GM21515 (cell line): Measurements from ENCODE around the gene CLIC5.

Experiments
- ATAC-seq: cut with Tn5 transposase; IDR thresholded peaks from one replicate; pipeline ENCODE4 v1.9.1; 2021; ENCODE audit not compliant: unreplicated experiment

Gene CLIC5

DNA sequence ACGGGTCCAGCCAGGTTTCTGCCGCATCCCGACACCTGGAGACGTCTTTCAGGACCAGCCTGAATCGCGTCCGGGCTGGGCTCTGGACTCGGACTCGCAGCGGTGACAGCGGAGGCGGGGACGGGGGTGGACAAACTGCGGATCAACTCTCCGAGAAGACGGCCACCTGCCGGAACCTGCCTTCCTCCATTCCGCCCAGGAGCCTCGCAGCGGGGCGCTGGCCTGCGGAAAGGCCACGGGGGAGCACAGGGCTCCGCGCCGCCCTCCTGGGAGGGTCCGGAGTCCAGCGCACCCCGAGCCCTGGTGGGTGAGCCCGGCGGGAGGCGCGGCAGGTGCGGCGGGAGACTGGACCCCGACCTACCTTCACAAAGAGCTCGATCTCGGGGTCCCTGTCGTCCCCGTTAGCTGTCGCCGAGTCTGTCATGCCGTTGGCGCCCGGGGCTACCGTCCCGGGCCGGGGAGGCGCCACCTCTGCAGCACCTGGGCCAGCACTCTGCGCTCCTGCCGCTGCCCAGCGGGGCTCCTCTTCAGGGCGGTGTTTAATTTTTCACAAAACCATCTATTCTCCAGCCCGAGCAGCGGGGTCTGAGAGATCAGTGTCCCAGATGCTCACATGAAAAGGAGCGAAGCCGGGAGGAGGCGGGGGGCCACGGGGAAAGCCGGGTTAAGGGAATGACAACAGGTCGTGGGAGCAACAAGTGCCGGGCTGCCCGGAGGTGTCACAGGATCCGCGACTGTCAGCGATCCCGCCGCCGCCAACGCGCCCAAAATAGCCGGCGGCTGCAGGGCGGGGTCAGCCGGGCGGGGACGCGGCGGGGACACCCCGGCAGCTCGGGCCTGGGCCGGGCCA lies at the start of gene CLIC5:
CLIC5 (minus strand) TSS at position 742 of the 850 bp plus-strand sequence; CDS start at position 424, 318 bp downstream.
- no peak for ATAC-seq

DNA sequence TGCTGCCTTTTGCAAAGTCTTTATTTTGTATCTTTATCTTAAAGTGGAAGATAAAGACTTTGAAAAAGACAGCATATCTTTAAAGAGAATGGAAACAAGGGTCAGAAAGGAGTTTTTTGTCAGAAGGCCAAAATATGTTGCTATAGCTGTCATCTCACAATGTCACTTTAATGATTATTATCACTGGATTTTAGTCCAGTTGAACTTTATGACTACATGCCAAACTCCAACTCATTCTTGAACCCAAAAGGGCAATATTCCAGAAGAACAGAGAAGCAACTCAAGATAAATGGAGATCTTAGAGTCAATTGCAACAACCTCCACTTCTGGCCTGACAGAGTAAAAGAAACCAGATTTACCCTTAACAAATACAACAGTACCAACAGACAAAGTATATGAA lies 47.3 kb upstream of the CLIC5 start:
- ATAC-seq, result no peak

DNA sequence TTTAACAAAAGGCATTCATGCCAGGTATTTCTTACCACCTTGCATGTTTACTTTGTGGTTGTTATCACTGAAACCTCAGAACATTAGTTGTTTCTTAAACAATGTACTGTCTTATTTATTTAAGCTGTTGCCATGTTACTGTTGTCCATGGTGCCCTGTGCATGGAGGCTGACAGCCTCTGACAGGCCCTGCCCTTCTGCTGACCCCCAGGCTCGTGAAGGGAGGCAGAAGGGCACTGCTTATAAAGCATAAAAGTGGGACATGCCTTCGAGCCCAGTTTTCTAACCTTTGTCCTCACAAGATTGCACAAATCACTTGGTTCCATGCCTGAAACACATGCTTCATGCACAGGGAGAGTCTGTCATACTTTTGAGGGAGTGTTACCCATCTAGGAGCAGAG lies 46.7 kb upstream of the CLIC5 start:
- no peak for ATAC-seq

DNA sequence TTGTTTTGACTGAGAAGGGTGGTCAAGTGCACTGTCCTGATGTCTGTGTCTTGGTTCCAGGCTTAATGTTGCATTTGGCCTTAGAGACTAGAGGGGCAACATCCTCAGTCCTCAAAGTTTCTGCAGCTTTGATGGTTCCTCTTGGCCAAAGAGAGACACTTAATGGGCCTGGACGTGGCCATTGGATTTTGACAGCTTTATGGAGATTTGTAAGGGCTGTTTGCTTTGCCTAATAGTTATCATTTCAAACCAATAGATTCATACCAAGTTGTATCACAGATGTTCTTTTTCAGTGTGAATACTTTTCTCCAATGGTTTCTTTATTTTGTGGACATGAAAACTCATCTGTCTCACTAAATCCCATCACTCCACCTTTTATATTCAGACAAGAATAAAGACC lies 45.8 kb upstream of the CLIC5 start:
- ATAC-seq, result no peak

DNA sequence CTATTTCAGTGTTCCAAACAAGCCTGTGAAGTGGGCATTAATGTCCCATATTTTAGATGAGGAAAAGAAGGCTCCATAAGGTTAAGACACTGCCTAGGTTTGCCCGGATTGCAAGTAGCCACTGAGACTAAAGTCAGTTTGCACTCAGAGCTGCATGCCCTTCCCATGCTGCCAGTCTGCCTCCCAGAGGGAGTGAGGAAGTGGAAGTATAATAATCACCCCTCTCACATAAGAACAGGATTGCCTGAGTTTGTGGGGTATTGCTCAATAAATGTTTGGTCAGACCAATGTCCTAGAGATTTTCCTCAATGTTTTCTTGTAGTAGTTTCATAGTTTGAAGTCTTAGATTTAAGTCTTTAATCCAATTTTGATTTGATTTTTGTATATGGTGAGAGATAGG lies 43.9 kb upstream of the CLIC5 start:
- no peak for ATAC-seq

DNA sequence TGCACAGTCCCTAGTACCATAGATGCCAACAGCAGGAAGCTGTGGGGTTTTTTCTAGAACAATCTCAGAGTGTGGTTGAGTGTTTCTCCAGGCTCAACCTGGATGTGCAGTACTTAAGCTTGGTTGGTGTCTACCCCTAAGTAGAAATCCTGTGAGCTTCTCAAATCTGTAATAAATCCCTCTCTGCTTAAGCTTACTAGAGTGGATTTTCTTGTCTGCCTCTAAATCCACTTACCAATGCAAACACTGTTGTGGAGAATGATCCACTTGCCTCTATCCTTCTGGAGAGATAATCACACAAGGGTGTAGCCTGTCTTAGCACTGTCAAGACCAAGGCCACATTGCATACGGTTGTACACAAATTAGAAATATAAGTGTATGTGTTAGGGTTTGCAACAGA lies 43.3 kb upstream of the CLIC5 start:
- ATAC-seq, result no peak

DNA sequence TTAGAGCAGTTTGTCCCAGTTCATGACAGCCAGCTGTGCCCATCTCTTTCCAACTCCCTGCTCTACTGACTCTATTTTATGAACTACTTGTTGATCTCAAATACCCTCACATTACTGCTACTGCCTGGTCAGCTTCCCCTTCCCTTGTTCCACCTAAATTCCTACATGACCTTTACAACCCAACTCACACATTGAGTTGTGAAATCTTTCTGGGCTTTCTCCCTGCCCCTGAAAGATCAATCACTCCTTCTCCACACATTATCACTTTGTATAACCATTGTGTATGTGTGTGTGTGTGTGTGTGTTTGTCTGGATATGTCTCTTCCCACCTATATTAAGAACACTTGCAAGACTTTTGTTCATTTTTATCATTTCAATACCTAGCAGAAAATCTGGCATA lies 42.1 kb upstream of the CLIC5 start:
- no peak for ATAC-seq

DNA sequence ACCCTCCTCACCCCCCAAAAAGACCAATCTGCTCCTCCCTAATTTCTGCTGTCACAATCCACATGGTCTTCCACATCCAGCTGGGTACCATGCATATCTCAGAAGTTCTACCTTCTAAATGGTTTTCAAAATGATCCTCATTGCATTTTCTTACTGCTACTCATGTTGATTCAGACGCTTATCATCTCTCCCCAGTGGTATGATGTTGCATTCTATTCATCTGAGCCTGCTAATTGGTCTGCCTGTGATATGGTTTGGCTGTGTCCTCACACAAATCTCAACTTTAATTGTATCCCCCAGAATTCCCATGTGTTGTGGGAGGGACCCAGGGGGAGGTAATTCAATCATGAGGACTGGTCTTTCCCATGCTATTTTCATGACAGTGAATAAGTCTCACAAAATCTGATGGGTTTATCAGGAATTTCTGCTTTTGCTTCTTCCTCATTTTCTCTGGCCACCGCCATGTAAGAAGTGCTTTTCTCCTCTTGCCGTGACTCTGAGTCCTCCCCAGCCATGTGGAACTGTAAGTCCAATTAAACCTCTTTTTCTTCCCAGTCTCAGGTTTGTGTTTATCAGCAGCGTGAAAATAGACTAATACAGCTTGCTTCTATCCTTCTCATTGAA lies 41.4 kb upstream of the CLIC5 start:
- ATAC-seq, result no peak

DNA sequence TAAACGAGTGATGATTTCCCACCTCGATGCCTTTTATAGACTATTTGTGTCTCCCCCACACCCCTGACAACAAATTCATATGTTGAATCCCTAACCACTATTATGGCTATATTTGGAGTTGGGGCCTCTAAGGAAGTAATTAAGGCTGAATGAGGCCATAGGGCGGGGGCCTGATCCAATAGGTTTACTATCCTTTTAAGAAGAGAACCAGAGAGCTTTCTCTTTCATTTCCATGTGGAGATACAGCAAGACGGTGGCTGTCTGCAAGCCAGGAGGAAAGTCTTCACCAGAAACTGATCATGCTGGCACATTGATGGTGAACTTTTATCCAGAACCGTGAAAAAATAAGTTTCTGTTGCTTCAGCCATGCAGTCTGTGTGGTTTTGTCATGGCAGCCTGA lies 38.9 kb upstream of the CLIC5 start:
- no peak for ATAC-seq

DNA sequence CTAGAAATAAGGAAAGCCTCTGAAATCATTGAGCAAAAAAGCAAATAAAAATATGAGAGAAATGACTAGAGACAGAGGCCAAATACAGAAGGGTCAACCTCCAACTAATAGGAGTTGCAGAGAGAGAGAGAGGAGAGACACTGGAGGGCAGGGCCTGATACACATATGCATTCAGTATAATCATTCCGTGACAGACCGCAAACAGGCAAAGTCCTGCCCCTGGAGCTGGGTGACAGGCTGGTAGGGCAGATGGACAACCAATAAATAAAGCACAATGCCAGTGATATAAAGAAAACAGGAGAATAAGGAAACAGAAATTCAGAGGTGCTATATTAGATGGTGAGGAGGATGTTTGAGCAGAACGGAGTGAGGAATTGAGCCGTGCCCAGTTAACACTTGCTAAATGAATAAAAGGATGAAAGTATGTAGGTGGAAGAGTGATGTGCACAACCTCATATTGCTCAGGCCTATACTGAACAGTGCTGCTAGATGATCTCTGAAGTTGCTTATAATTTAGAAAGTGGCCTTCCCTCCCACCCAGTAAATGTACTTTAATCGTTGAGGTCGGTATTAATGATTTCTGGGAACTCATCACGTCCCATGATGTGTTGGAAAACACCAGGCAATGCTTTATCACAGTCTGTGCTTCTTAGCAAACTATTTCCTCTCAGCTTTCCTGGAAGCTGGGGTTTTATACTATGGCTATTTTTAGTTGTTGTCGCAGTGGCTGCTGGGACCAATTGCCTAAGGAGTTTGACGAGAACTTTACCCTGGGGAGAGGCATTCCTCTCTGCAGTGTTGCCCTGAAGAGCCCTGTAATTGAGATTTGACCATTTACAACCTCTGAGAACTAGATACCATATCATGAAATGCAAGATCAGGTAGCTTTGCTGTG lies 37.6 kb upstream of the CLIC5 start:
- no peak for ATAC-seq

DNA sequence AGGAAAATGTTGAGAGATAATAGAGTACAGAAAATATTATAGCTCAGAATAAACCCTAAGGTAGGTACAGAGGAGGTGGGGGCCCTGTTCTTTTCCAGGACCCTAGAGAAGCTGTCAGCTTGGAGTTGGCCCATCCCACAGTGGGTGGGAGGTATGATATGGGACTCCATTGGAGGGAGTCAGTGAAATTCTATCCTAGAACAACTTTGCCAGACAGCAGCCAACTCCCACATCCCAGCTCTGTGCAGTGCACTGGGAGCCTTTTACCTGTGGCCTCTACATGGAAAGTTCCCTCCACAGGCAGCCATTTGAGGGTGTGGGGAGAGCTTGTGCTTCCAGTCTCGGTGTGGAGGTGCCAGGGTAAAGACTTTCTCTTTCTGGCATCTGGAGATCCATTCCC lies 36.8 kb upstream of the CLIC5 start:
- no peak for ATAC-seq

DNA sequence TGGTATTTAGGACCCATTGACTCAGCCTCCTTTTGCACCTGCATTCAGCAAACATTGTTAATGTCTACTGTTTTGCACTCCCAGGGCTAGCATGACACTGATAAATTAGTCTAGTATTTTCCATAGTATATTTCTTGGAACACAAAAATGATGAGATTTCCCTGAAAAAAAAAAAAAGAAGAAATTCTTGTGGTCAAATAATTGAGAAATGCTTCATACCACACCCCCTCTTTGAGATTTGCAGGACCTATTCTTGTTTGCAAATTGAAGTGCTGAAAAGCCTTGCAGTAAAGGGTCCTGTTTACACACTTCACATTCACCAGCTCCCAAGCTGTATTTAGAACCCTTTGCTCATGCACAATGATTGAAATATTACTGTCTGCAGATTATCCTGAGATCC lies 36.3 kb upstream of the CLIC5 start:
- no peak for ATAC-seq

DNA sequence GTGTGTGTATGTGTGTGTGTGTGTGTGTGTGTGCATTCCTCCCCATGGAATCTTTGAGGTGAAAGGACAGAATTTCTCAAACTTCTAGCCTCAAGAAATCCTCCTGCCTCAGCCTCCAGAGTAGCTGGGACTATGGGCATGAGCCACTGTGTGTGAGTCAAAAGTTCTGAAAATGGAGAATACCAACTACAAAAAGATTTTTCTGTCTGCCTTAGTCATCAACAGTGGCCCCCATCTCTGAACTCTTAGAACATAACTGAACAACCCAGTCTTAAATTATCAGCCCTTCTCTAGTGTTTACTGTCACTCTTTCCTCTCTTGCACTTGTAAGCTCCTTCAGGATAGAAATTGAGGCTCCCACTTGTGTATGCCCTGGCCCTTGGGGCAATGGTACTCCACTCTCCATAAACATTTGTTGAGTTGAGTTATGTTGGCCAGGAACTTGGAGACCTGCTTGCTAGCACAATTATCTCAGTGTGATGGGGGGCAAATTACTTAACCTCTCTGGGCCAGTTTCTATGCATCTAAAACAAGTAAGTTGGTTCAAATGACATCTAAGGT lies 35.3 kb upstream of the CLIC5 start:
- ATAC-seq, result no peak

DNA sequence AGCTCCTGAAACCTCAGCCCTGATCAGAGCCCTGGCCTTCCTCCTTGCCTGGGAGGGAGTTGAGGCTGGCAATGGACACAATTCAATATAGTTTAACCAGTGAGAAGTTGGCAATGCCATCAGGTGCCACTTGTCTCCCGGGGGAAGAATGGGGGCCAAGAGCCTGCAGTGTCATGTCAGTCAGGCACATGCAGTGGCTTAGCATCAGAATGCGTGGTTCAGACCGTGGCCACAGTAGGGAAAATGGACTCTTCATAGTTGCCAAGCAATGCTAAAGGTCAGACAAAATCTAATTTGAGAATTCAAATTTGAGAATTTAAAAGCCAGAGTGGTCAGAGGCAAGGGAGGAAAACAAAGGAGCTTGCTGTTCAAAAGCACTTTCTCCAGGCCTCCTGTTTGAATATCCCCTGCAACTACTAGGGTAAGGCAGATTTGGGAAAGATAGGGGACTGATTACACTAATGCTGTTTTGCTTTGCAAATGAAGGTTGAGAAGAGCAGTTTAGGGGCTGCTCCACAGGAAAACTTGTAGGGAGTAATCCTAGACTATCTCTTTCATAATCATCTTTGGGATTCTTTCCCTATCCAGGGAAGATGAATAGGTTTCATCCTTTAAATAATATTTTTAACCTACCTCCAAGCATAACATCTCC lies 33.1 kb upstream of the CLIC5 start:
- no peak for ATAC-seq

DNA sequence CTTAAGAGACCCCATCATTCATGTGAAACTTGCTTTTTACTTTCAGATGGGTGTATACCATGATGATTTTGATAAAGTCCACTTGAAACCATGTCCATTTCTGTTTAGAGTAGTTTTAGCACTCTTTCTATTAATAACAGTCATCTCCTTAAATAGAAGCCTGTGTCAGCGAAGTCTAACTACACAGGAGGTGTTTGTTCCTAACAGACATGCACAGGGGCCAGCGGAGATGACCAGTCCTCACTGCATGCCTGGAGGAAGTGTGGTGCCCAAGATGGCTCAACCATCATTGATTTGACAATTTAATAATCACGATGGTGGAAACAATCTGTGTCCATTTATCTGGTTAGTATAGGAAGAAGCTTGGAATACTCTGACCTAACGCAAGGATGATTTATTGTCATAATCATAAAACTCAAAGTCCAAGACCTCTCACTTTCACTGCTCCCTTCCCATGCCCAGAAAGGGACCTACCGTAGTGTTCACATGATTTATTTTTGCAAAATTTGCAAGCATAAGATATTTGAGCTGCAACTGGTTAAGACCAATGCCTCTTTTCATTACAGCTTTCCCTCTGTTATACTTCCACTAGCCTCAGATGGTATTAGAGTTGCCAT lies 31.0 kb upstream of the CLIC5 start:
- ATAC-seq, result no peak

DNA sequence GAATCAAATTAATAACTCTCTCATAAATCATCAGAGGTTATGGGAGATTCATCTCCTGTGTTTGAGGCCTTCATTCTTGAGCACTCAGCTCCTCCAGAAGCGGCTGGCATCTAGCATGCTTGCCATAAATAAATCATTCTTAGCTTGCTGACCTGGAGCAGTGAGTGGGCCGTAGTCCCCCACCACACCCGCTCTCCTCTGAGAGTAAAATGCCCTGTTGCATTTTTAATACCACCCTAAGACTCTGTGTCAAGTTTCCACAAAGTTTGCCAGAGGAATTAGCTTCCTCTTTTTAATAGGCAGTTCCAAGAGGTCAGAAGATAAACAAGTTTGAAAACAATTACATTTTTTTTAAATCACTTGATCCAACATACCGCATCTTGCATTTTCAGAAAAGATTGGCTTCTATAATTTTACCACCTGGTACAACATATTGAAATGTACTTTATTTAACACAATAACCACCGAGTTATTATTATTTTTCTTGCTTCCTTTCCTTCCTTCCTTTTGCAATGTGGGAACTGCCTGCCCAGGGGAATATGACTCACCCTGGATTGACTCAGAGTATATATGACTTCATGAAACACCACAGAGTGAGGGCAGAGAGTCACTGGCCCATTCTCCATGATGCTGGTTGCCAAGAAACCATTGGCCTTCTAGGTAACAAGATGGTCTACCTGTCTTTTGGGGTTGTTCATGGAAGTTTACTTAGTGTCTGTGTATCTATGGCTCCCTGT lies 29.4 kb upstream of the CLIC5 start:
- ATAC-seq, result no peak

DNA sequence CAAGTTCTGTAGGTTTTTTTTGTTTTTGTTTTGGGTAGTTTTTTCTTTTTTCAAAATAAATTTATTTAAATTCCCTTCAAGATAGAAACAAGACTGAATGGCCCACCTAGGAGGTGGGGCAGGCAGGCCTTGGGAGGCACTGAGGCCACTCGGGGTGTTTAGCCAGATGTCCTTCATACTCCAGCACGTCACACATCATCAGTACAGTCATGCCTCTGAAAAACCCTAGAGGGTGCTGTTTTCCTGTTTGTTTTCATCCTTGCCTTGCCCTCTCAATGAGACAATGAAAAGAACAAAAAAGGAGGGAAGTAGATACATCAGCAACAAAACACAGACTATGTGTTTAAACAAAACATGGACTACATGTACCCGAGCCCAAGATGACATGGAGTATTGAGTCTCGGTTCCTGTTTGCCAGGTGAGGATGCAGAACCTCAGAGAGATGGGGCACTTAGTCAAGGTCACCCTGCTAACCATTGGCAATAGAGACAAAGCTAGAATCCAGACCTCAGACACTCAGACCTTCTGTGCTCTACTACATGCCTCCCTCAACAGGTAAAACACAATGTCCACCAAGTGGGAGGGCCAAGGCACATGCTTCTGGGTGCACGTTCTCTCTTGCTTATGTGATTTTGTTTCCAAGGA lies 26.8 kb upstream of the CLIC5 start:
- ATAC-seq, result peak; percentile 75

DNA sequence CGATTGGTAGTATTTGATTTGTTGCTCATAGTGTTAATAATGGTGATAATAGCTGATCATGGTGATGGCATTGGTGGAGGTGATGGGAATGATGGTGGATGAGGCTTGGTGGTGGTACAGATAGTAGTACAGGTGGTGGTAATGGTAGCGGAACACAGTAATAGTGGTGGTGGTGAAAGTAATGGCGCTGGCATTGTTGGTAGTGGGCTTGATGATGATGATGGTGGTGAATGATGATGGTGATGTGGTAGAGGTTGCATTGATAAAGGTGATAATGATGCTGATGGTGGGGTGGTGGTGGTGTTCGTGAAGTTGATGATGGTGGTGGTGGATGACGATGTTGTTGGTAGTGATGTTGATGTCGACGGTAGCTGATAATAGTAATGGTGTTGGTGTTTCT lies 24.6 kb upstream of the CLIC5 start:
- no peak for ATAC-seq

DNA sequence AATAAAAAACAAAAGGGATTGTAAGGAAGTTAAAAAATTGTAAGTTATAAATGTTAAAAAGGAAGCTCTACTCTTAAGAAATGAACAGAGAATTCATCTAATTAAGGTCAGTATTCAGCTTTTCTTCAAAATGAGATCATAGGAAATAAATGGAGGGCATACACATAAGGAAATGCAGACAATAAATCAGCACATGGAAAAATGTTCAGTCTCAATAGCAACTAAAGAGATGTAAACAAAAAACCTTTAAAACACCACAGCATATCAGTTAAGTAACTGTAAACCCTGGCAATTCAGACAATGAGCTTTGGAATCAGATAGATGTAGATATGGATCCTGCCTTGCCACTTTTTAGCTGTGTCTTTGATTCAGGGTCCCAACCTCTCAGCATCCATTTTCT lies 24.0 kb upstream of the CLIC5 start:
- ATAC-seq, result no peak
